Heart left ventricle (tissue), 16 donors: ENCODE data around the gene STK33. TPM values are rescaled to one million over a fixed set of nuclear protein-coding genes. Genes with fewer than 3 reads are reported as not detected.

ENCODE experiments used
- ATAC-seq, 4 donors: fragments of 200-7000 bp; cut with Tn5 transposase; one replicate each; pipeline ENCODE4 v1.9.1; 2020 to 2022; ENCODE audit warnings: moderate library complexity in 4 of 4, mild to moderate bottlenecking in 3 of 4, moderate number of reproducible peaks in 1 of 4
- DNase-seq, 5 donors: peaks; one replicate each; pipeline ENCODE4 v3.0.0-alpha.2; 2020
- H3K27ac ChIP-seq, 12 donors: fragments of 200-600 bp; sonication (generic) in 4 of 12; one replicate each; pipeline versions ENCODE4 v1.5.0 to v1.8.0; 2016 to 2022; ENCODE audit warnings: mild to moderate bottlenecking in 2 of 12
- H3K27me3 ChIP-seq, 9 donors: fragments of 200-600 bp; sonication (generic) in 2 of 9; one replicate each; pipeline versions ENCODE4 v1.5.1 to v1.8.0; 2016 to 2022; ENCODE audit warnings: mild to moderate bottlenecking in 3 of 9
- H3K36me3 ChIP-seq, 9 donors: fragments of 200-600 bp; sonication (generic) in 2 of 9; one replicate each; pipeline versions ENCODE4 v1.5.0 to v1.8.0; 2018 to 2022; ENCODE audit warnings: mild to moderate bottlenecking in 2 of 9
- H3K4me1 ChIP-seq, 12 donors: fragments of 200-600 bp; sonication (generic) in 4 of 12; one replicate each; pipeline versions ENCODE4 v1.5.0 to v1.8.0; 2016 to 2022; ENCODE audit warnings: mild to moderate bottlenecking in 3 of 12
- H3K4me3 ChIP-seq, 12 donors: fragments of 200-600 bp; sonication (generic) in 4 of 12; one replicate each; pipeline versions ENCODE4 v1.5.0 to v1.8.0; 2017 to 2022; ENCODE audit warnings: mild to moderate bottlenecking in 9 of 12, moderate library complexity in 4 of 12
- H3K9me3 ChIP-seq, 12 donors: fragments of 200-600 bp; sonication (generic) in 4 of 12; one replicate each; pipeline versions ENCODE4 v1.5.0 to v1.8.0; 2016 to 2022; ENCODE audit warnings: mild to moderate bottlenecking in 1 of 12
- POLR2A ChIP-seq, 2 donors: fragments of 450-650 bp; IDR thresholded peaks; one replicate each; pipeline ENCODE4 v1.6.1; 2017; ENCODE audit warnings: antibody characterized with exemption in 2 of 2, mild to moderate bottlenecking in 2 of 2, moderate library complexity in 2 of 2
- WGBS, 4 donors: extraction: QIAGEN DNeasy Blood & Tissue Kit in 2 of 4; methylation state at CpG; one replicate each; pipeline versions ENCODE4 v1.1.5 to v1.1.7; 2013 to 2018; 5-methylcytosine and 5-hydroxymethylcytosine counted together
- intact Hi-C, 10 donors: fragments of 100-400 bp; cut with DNase I; formaldehyde crosslinking; loops; one replicate each; pipeline versions ENCODE4 v1.11.1 to v1.14.2; 2022
- polyA plus RNA-seq, 2 donors: library from polyadenylated mRNA; stranded (reverse); fragments of 200-250 nt; gene quantifications; one replicate each; pipeline ENCODE4 v1.2.3, GENCODE V29; 2013
- total RNA-seq, 9 donors: library from RNA; depleted of rRNA in 2 of 9; stranded (reverse); fragments of >200 nt in 2 of 9; fragmentation: NEBNext Ultra II Directional in 3 of 9; extraction: Animal tissue kit (Norgen Biotek cat#: 25700) in 3 of 9; gene quantifications; one replicate each; pipeline versions ENCODE4 v1.1.0 to v1.2.4, GENCODE V29; 2016 to 2023
- TF ChIP-seq, protein P1 (sequence below), 12 donors: fragments of 200-600 bp; sonication (generic) in 4 of 12; IDR thresholded peaks; one replicate each; pipeline versions ENCODE4 v1.5.0 to v1.8.0; 2018 to 2022; ENCODE audit warnings: antibody characterized with exemption in 12 of 12, mild to moderate bottlenecking in 5 of 12
- donor health status: ischemic (EF 13 %, LVEDD 7.1; RV severe dilation, severe dysfunction).
- donor health status: healthy with polysubstance abuse.
- donor health status: DM: no; HTN: yes; CAD: no.
- donor health status: DM: no; HTN: no; CAD: no.
- donor health status: ischemic (EF 25% LVEDD 6.9; RV normal size, moderate dysfunction).
- donor health status: ischemic (EF 25% LVEDD 5.7; RV mildly dilated, moderate dysfunction).
- donor health status: healthy.
- donor health status: DM: yes; HTN: yes; CAD: no.
- donor health status: ischemic (EF 35%, LVEDD 5.7; RV mildly dilated, moderate dysfunction).
- donor health status: nonischemic (EF 11% LVEDD 7.7; RV severe dilation, severe dysfunction).
- donor health status: DM: yes; HTN: yes; CAD: no.
- donor health status: PGD.
- donor health status: ischemic (EF 29% LVEDD 5.4; RV normal size, mild dysfunction).
- donor health status: nonischemic (EF 23%, LVEDD 6.1; RV moderate dilation, normal function).

The STK33 gene
- total and polyA plus RNA-seq, 11 donors: 9.9 to 41.5 (median 25.3) TPM

- ATAC-seq (no peak), DNase-seq (no peak)
- no peak overlapping the region for H3K4me3 ChIP-seq
- WGBS, 4 donors: 60 to 91% (median 85%) methylated on average over 4 of the region's 4 CpGs
- H3K4me1 ChIP-seq: peaks cover 0 to 21% (median 5%) of the 10 kb centered on the region in 12 donors
- H3K9me3 ChIP-seq: peaks cover 0 to 8% (median 0%) of the 10 kb centered on the region in 12 donors
- intact Hi-C loops: no loop called here
- H3K27me3 ChIP-seq: no peaks in the 10 kb centered on the region
- H3K27ac ChIP-seq: no peak overlapping the region
- TF ChIP-seq, protein P1, sequence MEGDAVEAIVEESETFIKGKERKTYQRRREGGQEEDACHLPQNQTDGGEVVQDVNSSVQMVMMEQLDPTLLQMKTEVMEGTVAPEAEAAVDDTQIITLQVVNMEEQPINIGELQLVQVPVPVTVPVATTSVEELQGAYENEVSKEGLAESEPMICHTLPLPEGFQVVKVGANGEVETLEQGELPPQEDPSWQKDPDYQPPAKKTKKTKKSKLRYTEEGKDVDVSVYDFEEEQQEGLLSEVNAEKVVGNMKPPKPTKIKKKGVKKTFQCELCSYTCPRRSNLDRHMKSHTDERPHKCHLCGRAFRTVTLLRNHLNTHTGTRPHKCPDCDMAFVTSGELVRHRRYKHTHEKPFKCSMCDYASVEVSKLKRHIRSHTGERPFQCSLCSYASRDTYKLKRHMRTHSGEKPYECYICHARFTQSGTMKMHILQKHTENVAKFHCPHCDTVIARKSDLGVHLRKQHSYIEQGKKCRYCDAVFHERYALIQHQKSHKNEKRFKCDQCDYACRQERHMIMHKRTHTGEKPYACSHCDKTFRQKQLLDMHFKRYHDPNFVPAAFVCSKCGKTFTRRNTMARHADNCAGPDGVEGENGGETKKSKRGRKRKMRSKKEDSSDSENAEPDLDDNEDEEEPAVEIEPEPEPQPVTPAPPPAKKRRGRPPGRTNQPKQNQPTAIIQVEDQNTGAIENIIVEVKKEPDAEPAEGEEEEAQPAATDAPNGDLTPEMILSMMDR (IDR thresholded peaks at IDR 0.05): no peak
- TF ChIP-seq POLR2A (IDR thresholded peaks at IDR 0.05): no peak
- no peaks in the 10 kb centered on the region for H3K36me3 ChIP-seq
Observed at GRCh38 chr11:8392166-8392565, 201.9 kb downstream of the STK33 start.

GRCh38 chr11:8390851-8391612 lies 203.0 kb downstream of the STK33 start:
- TF ChIP-seq POLR2A (IDR thresholded peaks at IDR 0.05): no peak
- TF ChIP-seq, protein P1 (IDR thresholded peaks at IDR 0.05): no peak
- H3K9me3 ChIP-seq: peaks cover 0 to under 1% (median 0%) of the 10 kb centered on the region in 12 donors
- peaks cover 0 to 21% (median 5%) of the 10 kb centered on the region in 12 donors for H3K4me1 ChIP-seq
- intact Hi-C loops: no loop called here
- no peak overlapping the region for H3K4me3 ChIP-seq
- peak in 2 of 4 donors; percentile 30 to 53 for ATAC-seq
- H3K27ac ChIP-seq: no peak overlapping the region
- no peak for DNase-seq
- 80 to 84% (median 83%) methylated on average over 9 of the region's 9 CpGs for WGBS, 4 donors
- no peaks in the 10 kb centered on the region for H3K36me3 ChIP-seq
- no peaks in the 10 kb centered on the region for H3K27me3 ChIP-seq

- Histone ChIP-seq H3K27ac (peak overlapping the region in 1 of 12 donors; percentile 62), H3K36me3 (no peaks in the 10 kb centered on the region), H3K4me3 (peak overlapping the region in 2 of 12 donors; percentile 23 to 38), H3K4me1 (peaks cover 0 to 21% (median 5%) of the 10 kb centered on the region in 12 donors), H3K9me3 (no peaks in the 10 kb centered on the region), H3K27me3 (no peaks in the 10 kb centered on the region)
- intact Hi-C loops: loop anchor here in 1 of 10 donors (5.0 kb wide), 1 partner anchor 52 kb away; no protein-coding TSS in a partner anchor
- DNase-seq (peak in 1 of 5 donors; percentile 19), ATAC-seq (peak in 3 of 4 donors; percentile 41 to 56 (median 43))
- TF ChIP-seq, protein P1 (IDR thresholded peaks at IDR 0.05): no peak
- TF ChIP-seq POLR2A (IDR thresholded peaks at IDR 0.05): no peak
- 45 to 60% (median 49%) methylated on average over 10 to 11 of the region's 11 CpGs for WGBS, 4 donors
Observed at GRCh38 chr11:8389029-8389996, 204.7 kb downstream of the STK33 start.
